ENCODE data around the gene REC114. TPM values are rescaled to one million over a fixed set of nuclear protein-coding genes. Genes with fewer than 3 reads are reported as not detected.
A peak's percentile ranks its signal among the peaks of the same experiment; 100 is the strongest.

The REC114 gene
- total and polyA plus RNA-seq, 8 donors: 0.20 to 0.24 TPM; not detected in 6

GRCh38 chr15:73607405-73607804 is 164.4 kb downstream of the REC114 start:
- peaks cover 24 to 74% of the 10 kb centered on the region in 2 donors for H3K4me1 ChIP-seq
- DNase-seq (no peak), ATAC-seq (no peak)
- H3K36me3 ChIP-seq: no peaks in the 10 kb centered on the region
- intact Hi-C loops (cut with DNase I): no loop called here
- no peaks in the 10 kb centered on the region for H3K27me3 ChIP-seq
- H3K9me3 ChIP-seq: no peaks in the 10 kb centered on the region
- H3K27ac ChIP-seq: no peak overlapping the region
- H3K4me3 ChIP-seq: no peak overlapping the region
- no peak for TF ChIP-seq CTCF (IDR thresholded peaks at IDR 0.05)

DNA sequence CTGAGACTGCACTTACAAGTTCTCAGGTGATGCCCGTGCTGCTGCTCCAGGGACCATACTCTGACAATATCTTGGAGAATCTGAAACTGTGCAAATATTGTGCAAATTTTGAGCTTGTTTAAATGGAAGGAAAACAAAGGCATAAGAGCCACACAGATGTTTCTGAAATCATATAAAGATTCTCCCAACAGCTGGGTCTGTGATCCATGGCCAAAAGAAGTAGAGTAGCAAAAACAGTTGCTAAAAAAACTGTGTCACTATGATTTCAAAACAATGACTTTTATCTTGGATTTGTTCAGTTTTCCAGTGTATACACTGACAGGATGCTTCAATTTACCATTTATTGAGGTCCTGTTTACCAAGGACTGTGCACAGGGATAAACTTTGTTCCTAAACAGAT is 164.9 kb downstream of the REC114 start:
- Histone ChIP-seq H3K36me3 (no peaks in the 10 kb centered on the region), H3K4me3 (no peak overlapping the region), H3K4me1 (peaks cover 20 to 73% of the 10 kb centered on the region in 2 donors), H3K9me3 (no peaks in the 10 kb centered on the region), H3K27ac (no peak overlapping the region), H3K27me3 (no peaks in the 10 kb centered on the region)
- TF ChIP-seq CTCF (IDR thresholded peaks at IDR 0.05): no peak
- intact Hi-C loops (cut with DNase I): no loop called here
- DNase-seq (peak in 2 of 4 donors; percentile 49 to 76), ATAC-seq (no peak)

GRCh38 chr15:73608475-73608874 is 165.5 kb downstream of the REC114 start:
- Histone ChIP-seq H3K4me1 (peaks cover 14 to 73% of the 10 kb centered on the region in 2 donors), H3K9me3 (no peaks in the 10 kb centered on the region)

GRCh38 chr15:73608941-73609340 is 166.0 kb downstream of the REC114 start:
- ATAC-seq (peak; percentile 33), DNase-seq (no peak)
- H3K27ac ChIP-seq: peak overlapping the region in 1 of 2 donors; percentile 14

More at GRCh38 chr15:73608475-73608874, 165.5 kb downstream of the REC114 start:
- DNase-seq: no peak
- intact Hi-C loops (cut with DNase I): no loop called here
- H3K36me3 ChIP-seq: no peaks in the 10 kb centered on the region
- TF ChIP-seq CTCF (IDR thresholded peaks at IDR 0.05): no peak
- no peaks in the 10 kb centered on the region for H3K27me3 ChIP-seq
- no peak for ATAC-seq
- H3K4me3 ChIP-seq: no peak overlapping the region
- H3K27ac ChIP-seq: no peak overlapping the region

More at GRCh38 chr15:73608941-73609340, 166.0 kb downstream of the REC114 start:
- no peaks in the 10 kb centered on the region for H3K27me3 ChIP-seq
- H3K9me3 ChIP-seq: no peaks in the 10 kb centered on the region
- intact Hi-C loops (cut with DNase I): no loop called here
- peaks cover 14 to 70% of the 10 kb centered on the region in 2 donors for H3K4me1 ChIP-seq
- H3K4me3 ChIP-seq: no peak overlapping the region
- no peaks in the 10 kb centered on the region for H3K36me3 ChIP-seq
- TF ChIP-seq CTCF (IDR thresholded peaks at IDR 0.05): no peak

Other genes starting within 250 kb of the REC114 start
- under 1 TPM; 0.09 to 0.16 TPM for gene HCN4, start 74.2 kb upstream of the REC114 start, total RNA-seq
- under 1 TPM; 0.10 to 0.27 (median 0.20) TPM for gene HCN4, start 74.2 kb upstream of the REC114 start, polyA plus RNA-seq (ENCODE audit: insufficient read length in 6 of 6)
- gene NPTN, start 190.2 kb downstream of the REC114 start, total RNA-seq: 100 to 1,000 TPM; 121 to 126 TPM
- gene NPTN, start 190.2 kb downstream of the REC114 start, polyA plus RNA-seq (ENCODE audit: insufficient read length in 6 of 6): 100 to 1,000 TPM; 111 to 140 (median 123) TPM
- gene CD276, start 241.2 kb downstream of the REC114 start, total RNA-seq: 10 to 100 TPM; 71.9 to 89.5 TPM
- 100 to 1,000 TPM; 145 to 185 (median 161) TPM for gene CD276, start 241.2 kb downstream of the REC114 start, polyA plus RNA-seq (ENCODE audit: insufficient read length in 6 of 6)